Activated naive CD4-positive, alpha-beta T cell treated with Interleukin-2 at 50 U/mL for 16 hours (primary cell): ENCODE results near the gene CREB3L1.

Experiments
- DNase-seq: peaks from one replicate; pipeline ENCODE4 v3.0.0-alpha.2; 2020

CREB3L1 gene

DNA sequence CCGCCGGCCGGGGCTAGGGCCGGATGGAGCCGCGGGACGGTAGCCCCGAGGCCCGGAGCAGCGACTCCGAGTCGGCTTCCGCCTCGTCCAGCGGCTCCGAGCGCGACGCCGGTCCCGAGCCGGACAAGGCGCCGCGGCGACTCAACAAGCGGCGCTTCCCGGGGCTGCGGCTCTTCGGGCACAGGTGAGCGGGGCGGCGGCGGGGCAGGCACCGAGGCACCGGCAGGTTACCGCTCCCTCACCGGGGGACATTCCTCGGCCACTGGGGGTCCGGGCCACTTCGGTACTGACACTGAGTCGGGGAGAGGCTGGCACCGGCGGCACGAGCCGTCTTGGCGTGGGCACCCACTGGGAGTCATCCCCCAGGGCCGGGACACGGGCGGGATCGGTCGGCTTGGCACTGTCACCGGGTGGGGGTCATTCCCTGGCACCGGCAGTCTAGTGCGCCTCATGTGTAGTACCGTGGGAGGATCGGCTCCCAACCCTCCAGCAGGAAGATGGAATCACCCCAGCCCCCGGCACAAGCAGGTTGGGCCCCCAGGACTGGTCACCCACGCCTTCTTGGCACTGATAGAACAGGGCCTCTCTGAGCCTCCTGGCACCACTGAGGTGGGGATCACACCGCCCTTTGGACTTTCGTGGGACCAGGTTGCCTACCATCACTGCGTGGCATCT, 70.3 kb downstream of the CREB3L1 start:
- peak; percentile 31 for DNase-seq

DNA sequence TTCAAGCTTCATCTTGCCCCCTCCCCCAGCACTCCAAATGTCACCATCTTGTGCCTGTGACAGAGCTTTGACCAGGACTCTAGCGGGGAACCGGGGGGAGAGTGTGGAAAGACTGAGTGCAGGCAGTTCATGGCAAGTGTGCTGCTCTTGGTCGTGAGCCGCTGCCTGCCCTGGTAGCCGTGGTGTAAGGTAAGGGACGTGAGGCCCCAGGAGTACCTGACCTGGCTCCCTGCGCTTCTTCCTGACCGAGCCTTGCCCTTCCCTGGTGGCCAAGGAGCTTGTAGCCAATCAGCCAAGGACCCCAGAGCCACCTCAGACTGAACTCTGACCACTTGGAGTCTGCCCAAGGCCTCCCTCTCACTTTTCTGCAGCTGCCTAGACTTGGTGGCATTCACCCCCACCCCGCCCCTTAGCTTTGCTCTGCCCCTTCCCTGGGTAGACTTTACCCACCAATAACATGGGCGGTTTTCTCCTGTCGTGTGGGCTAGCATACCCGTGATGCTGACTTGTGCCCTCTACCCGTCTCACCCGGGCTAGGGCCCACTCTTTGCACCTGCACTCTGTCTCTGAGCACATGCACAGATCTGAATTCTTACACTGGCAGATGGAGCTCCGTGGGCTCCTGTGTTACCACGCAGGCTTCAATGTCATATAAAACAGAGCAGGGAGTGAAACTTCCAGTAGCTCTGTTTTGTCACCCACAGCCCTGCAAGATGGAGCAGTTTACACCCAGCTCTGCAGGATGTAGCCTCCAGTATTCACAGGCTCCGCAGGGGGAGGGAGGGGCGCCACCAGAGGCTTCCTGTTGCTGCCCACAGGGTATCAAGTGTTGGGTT, 71.3 kb downstream of the CREB3L1 start:
- DNase-seq: peak; percentile 59

DNA sequence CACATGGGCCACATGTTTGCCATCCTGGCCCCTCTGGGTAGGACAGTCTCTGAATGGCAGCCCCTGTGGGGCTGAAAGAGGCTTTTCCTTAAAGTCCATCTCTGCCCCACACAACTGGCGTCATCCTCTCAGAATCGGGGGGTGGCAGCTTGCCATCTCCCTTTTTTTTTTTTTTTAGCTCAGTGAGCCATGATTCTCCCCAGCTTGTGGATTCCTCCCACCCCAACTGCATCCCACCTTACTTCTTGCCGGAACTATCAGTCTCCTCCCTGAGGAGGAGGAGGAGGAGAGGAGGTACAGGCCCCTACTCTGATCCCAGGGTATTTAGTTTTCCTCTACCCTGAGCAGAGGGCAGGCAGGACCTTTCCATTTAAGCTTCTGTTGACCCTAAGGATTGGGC, 73.2 kb downstream of the CREB3L1 start:
- no peak for DNase-seq

DNA sequence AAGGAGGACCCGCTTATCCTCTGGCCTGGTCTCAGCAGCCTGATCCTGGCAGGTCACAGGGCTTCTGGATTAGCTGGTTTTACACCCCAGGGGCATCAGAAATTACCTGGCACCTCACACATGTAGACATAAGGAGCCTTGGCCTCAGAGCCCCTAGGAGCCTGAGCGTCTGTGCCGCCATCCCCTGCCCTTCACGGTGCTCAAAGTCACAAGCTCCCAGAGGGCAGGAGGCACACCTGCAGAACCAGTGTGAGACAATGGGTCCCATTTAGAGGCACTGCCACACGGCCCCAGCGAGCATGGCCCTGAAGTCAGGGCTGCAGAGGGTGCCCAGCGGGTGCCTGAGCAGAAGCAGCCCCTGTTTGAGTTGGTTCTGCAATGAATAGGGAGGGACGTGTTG, 73.7 kb downstream of the CREB3L1 start:
- DNase-seq: no peak

DNA sequence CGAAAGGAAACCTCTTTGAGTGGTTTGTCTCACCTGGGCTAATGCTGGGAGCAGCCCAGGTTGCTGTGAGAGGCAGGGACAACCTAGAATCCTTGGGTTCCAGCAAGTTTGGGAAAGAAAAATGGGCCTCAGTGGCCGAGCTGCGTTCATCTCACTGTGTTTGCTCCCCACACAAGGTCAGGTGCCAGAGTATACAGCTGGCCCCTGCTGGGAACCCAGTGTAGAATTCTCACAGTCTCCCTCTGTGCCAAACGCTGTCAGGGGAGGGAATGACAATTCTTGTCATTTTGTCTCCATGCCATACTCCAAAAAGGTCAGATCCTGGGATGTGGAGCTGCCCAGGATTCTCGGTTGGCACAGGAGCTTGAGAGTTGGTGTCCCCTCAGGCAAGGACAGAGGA, 74.1 kb downstream of the CREB3L1 start:
- DNase-seq: no peak

DNA sequence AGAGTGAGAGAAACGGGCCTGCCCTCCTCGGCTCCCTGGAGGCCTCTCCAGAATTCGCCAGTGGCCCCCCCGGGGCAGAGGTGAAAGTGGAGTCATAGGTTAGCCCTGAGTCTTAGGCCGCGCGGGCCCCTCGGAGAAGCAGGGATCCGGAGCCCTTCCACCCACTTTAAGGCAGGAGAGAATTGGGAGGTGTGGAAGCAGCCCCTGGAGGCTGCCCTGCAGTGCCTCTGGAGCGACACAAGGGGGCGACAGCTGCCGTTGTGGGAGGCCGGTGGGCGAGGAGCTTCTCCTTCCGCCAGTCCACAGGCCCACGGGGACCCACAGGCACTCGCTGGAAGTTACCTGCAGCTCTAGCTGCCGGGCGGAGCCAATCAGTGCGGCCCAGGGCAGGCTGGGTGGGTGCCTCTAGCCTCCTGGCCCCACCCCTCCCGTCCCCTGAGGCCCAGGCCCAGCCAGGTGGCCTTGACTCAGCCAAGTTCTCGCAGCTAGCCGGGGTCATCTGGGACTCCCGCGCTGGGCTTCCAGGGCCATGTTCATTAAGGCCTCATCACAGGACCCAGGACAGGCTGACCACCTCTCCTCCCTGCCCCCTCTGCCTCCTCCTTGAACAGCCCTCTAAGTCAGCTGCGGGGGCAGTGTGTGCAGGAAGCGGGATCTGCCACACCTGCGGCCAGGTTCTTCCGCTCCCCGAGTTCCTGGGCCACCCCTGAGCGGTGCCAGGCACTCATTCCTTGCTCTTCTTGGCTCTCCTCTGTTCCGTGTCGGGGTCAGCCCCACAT, 74.8 kb downstream of the CREB3L1 start:
- DNase-seq: peak; percentile 78

DNA sequence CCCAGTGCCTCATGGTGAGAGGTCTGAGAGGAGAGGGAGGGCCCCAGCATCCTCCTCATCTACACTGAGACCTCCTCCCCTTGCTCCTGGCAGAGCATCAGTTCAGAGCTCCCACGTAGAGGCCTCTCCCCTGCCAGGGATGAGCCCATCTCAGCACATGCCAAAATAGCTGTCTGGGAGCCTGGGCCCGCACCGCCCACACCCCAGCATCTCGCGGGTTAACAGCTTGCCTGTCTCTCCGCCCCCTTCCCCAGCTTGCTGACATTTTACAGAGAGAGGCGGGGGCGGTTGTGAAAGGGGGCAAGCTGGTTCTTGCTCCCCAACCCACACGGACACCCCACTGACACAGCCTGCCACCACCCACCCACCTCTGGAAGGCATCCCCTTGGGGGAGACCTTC, 76.2 kb downstream of the CREB3L1 start:
- peak; percentile 66 for DNase-seq

DNA sequence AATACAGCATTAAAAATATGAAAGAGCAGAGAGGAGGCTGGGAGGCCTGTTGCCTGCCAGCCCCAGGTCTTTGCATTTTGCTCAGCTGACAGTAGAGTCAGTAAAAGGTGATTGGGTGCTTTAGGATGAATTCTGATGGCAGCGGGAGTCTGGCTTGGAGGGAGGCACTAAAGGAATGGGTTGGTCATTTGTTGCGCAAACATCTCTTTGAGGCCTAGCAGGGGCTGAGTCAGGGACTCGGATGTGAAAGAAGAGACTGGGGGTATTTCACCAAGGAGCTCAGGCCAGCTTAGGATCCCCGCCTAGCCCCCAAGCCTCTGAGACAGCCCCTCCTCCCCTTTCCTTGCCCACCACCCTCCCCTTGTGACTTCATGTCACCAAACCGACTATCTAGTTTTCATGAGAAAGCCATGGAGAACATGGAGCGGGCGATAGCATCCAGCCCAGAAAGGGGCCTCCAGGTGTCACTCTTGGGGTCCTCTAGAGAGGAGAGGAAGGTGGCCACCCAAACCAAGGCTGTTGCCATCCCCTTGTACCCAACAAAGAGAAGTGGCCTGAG, 79.5 kb downstream of the CREB3L1 start:
- no peak for DNase-seq

DNA sequence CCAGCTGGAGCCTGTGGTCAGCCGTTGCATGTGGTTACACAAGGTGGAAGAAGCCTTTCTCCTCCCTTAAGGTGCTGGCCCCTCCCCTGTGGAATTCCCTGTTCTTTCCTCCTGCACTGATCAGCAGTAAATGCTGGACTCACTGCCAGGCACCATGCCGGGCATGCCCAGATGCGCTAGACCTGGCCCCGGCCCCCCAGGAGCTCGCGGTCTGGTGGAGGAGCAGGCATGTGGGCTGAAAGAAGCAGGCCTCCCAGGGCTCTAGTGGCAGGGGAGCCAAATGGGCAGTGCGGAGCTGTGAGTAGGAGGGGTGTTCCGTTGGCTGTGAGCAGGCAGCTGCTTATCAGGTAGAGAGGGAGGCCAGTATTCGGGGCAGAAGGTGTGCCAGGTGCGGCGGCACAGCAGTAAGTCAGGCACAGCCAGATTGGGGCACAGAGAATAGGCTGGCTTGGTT, 80.0 kb downstream of the CREB3L1 start:
- DNase-seq: no peak

DNA sequence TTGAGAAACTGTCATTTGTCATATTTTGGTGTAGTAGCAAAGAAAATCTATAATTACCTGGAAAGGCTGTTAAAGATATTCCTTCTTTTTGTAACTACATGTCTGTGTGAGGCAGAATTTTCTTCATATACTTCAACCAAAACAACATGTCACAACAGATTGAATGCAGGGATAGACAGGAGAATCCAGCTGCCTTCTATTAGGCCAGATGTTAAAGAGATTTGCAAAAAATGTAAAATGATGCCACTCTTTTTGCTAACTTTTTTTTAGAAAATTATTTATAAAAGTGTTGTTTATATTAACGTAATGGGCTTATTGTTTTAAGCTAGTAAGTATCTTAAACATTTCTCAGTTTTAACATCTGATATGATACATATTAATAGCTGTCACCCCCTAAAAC, 82.5 kb downstream of the CREB3L1 start:
- no peak for DNase-seq

DNA sequence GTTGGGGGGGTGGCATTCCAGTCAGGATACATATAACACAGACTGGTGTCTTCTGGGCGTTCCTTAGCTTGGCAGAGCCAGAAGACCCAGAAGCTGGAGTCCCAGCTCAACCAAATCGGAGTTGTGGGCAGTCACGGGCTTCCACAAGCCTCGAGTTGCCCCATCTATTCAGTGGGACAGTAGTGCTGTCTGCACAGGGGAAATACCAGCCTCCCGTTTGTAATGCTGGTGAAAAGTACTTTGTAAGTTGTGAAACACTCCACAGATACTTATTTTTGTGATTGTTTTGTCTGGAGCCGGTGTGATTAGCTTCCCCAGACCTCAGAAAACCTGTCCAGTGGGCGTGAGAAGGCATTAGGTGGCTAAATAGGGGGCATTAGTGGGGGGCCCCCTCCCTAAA, 83.4 kb downstream of the CREB3L1 start:
- no peak for DNase-seq

DNA sequence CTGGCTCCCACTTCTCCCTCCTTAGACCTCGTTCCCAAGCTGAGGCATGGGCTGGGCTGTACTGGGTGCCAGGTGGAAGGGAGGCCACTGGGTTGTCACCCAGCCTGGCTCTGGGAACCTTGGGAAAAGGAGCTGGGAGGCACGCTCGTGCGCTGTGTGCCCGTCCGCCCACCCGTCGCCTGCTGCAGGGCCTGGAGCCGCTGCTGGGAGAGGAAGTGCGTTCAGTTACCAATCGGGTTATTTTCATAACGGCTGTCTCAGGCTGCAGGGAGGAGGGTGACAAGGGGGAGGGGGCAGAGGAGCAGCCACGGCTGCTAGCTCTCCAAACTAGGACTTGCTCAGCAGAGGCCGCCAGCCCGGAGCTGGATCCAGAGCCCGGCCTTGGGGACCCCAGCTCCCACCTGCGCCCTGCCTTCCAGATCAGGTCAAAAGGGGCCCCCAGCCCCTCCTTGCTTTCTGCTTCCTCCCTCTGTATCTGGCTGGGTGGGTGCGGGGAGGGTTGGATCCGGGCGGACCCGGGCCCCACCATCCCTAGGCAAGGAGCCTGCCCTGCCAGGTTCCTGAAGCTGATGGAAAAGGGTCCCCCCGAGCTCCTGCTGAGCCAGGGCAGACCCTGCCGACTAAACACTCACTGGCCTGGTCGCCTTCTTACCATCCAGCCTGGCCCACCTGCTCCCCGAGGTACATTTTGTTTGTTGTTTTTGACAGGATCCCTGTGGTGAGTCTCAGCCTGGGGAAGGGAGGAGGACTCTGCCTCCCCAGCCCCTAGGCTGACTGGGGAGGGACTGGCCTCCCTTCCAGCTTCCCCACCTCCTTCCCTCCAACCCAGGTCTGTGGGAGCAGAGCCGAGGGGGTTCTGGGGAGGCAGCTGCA, 84.1 kb downstream of the CREB3L1 start:
- peak; percentile 67 for DNase-seq

DNA sequence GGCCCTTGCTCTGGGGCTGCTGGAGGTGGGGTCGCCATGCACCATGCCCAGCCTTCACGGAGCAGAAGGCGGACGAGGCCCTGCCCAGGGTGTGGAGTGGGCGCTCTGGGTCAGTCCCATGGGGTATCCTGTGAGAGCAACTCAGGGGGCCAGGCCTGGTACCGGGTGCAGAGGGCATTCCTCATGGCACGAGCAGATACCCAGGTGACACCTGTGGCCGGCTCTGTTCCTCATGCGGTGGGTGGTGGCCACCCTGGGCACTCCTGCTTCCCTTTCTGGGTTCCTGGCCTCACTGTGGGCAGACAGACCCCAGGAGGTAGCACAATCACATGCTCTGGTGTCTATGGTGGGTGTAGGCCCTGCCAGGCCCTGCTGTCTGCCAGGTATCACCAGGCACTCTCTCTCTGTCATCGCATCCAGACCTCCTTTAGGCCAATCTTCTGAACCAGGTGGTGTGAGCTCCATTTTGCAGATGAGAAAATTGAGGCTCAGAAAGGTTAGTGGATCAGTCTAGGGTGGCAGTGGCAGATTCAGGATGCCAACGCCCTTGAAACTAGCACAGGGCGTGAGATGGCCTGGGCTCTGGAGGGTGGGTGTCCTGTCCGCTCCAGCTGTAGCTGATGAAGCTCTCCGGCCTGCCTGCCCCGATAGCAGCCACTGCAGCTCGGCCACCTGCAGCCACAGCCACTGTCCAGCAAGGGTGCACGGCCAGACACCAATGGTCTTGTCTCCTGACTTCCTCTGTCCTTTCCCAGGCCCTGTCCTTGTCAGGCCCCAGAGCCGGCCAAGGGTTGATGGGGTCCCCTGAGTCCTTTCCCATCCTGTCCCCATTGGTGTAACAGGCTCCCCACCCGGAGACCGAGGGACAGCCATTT, 84.9 kb downstream of the CREB3L1 start:
- DNase-seq: no peak

DNA sequence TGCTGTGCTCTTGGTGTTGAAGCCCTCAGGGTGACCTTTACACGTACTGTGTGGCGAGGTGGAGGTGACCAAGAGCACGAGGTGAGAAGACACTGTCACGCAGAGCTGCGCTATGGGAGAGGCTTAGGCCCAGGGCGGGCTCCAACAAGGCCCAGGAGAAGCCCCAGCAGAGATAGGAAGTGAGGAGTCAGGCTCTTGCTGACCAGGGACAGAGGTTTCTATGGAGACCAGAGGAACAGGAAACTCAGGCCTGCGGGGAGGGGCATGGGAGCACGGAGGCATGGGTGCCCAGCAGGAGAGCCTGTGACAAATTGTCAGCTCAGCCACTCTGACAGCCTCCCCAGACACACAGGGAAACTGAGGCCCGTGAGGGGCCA, 85.6 kb downstream of the CREB3L1 start:
- DNase-seq: no peak

DNA sequence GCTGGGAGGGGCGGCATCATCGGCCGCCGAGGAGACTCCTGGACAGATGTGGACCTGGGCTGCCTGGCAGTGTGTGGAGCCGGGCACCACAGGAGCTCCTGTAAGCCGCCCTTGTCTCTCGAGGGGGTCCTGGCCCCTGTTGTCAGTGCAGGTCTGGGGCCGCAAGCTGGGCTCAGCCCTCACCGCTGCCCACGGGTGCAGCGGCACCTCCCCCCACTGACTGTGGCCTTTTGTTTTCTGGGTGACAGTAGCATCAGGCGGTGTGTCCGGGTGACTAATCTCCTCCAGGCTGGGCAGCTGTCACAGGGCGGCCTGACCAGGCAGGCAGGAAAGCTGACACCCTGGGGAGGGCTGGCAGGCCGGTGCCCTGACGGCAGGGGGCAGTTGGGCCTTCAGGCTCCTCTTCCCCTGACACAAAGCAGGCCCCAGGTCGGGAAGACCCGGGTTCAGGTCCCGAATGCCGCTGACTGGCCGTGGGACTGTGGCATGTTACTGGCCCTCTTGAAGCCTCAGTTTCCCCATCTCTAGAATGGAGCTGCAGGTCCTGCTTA, 86.1 kb downstream of the CREB3L1 start:
- no peak for DNase-seq

DNA sequence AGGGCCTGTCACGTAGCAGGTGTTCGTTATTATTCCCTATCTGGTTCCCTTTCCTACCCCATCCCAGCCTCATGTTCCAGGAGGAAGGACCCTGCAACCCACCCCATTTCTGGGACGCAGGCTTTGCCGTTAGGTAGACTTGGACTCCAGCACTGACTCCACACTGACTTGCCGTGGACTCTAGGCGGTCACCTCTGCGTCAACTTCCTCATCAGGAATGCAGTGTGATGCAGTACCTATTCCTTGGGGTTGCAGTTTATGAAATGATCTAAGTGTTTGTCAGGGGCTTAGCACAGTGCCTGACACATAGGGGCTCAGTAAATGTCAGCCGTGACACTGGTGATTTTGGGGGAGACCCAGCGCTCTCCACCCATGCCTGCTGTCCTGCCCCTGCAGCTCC, 86.6 kb downstream of the CREB3L1 start:
- DNase-seq: no peak

DNA sequence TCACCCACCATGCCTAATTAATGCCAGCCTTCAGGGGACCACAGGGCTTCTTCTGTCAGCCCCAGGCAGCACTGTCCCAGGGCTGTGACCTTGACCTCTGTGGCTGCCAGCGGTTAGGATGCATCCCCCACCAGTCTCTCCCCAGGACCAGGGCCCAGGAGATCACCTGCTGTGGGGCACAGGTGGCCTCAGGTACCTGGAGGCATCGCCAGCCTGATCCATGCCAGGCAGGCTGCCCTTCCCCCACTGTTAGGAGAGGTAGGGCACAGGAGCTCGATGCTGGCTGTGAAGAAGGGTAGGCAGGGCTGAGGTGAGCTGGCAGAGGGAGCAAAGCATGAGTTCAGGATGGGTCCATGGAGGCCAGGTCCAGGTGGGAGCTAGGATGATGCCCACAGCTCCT, 87.3 kb downstream of the CREB3L1 start:
- DNase-seq: no peak

DNA sequence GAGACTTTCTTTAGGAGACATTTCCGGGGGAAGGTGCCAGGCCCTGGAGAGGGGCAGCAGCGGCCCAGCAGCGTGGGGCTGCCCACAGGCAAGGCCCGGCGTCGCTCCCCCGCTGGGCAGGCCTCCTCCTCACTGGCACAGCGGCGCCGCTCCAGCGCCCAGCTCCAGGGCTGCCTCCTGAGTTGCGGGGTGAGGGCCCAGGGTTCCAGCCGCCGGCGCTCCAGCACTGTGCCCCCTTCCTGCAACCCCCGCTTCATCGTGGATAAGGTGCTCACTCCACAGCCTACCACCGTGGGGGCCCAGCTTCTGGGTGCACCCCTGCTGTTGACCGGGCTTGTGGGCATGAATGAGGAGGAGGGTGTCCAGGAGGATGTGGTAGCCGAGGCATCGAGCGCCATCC, 88.8 kb downstream of the CREB3L1 start:
- DNase-seq: no peak

DNA sequence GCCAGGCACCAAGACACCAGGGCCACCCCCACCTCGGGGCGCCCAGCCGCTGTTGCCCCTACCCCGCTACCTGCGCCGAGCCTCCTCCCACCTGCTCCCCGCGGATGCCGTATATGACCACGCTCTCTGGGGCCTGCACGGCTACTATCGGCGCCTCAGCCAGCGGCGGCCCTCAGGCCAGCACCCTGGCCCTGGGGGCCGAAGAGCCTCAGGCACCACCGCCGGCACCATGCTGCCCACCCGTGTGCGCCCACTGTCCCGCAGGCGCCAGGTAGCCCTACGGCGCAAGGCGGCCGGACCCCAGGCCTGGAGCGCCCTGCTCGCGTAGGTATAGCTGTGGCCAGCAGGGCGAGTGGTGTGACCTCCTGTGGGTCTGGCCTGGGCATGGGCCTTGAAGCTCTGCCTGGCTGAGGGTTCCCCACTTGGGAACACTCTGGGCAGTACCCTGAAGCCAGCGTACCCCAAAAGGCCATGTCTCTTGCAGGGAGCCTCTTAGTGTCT, 89.2 kb downstream of the CREB3L1 start:
- no peak for DNase-seq

DNA sequence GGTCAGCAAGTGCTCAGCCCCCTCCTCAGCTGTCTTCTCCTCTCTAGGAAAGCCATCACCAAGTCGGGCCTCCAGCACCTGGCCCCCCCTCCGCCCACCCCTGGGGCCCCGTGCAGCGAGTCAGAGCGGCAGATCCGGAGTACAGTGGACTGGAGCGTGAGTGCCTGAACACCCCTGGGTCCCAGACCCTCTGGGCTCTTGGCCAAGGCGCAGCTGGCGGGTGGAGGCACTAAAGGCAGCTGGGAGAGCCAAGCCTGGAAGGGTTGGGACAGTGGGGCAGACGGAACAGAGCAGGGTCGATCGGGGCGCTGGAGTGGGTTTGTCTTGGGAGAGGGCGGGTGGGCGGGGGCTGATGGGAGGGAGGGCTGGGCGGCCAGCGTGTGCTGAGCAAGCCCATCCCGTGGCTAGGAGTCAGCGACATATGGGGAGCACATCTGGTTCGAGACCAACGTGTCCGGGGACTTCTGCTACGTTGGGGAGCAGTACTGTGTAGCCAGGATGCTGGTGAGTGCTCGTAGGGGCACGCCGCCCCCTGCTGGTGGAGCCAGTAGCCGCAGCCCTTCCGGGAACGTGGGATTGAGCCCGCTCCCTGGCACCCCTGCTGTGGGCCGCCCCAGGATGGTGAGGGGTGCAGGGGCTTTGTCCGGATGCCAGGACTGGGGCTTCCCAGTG, 89.9 kb downstream of the CREB3L1 start:
- peak; percentile 74 for DNase-seq
